HEK293 (cell line): ENCODE measurements around the gene ADK.
A peak's percentile ranks its signal among the peaks of the same experiment; 100 is the strongest.

Experiments
- CTCF ChIA-PET: fragments of 350-600 bp; formaldehyde crosslinking; extraction: SDS; loops from one replicate; lab custom pipeline; 2021; ENCODE audit warnings: antibody characterized with exemption; lab: Yijun Ruan, JAX
- POLR2A ChIA-PET: fragments of 300-600 bp; formaldehyde crosslinking; extraction: SDS; loops from one replicate; lab custom pipeline; 2020; ENCODE audit warnings: antibody characterized with exemption, inconsistent platforms; lab: Yijun Ruan, JAX
- H3K27ac ChIP-seq: fragments of 200-500 bp; sonication (Bioruptor generic); 2 replicates; pipeline ENCODE4 v1.5.1; 2014; ENCODE audit warnings: low read depth, low read length, control low read depth, inconsistent platforms; ENCODE audit errors: extremely low read depth
- H3K36me3 ChIP-seq, 2 experiments: fragments of 200-500 bp in 1 of 2; sonication (Bioruptor generic) in 1 of 2; 1 replicate in 1 of 2; 2 replicates in 1 of 2; pipeline ENCODE4 v1.5.1; 2014 to 2017; ENCODE audit warnings: inconsistent platforms in 2 of 2, low read length in 2 of 2; ENCODE audit not compliant: control insufficient read depth in 2 of 2, insufficient read depth in 1 of 2
- H3K4me1 ChIP-seq: fragments of 200-500 bp; sonication (Bioruptor generic); 2 replicates; pipeline ENCODE4 v1.5.1; 2014; ENCODE audit warnings: mild to moderate bottlenecking, low read length, inconsistent platforms; ENCODE audit not compliant: control insufficient read depth, insufficient read depth
- H3K4me3 ChIP-seq: 2 replicates; pipeline ENCODE4 v1.5.1; 2011; ENCODE audit warnings: low read depth, mild to moderate bottlenecking, control low read depth, low read length, moderate library complexity
- H3K9me3 ChIP-seq: fragments of 200-500 bp; sonication (Bioruptor generic); 2 replicates; pipeline ENCODE4 v1.5.1; 2014; ENCODE audit warnings: low read depth, low read length, inconsistent platforms; ENCODE audit not compliant: control insufficient read depth, insufficient read depth
- ATF2 ChIP-seq: fragments of 450-650 bp; formaldehyde crosslinking; IDR thresholded peaks from 2 replicates; pipeline ENCODE4 v1.5.1; 2016; ENCODE audit warnings: missing biosample characterization, missing genetic modification characterization, low read depth
- CTCF ChIP-seq: fragments of 450-650 bp; formaldehyde crosslinking; IDR thresholded peaks from 2 replicates; pipeline ENCODE4 v1.5.1; 2016; ENCODE audit warnings: missing biosample characterization, missing genetic modification characterization
- GFI1B ChIP-seq: fragments of 450-650 bp; formaldehyde crosslinking; IDR thresholded peaks from 2 replicates; pipeline ENCODE4 v1.5.1; 2016; ENCODE audit warnings: missing biosample characterization, missing genetic modification characterization
- HIC1 ChIP-seq: fragments of 450-650 bp; formaldehyde crosslinking; IDR thresholded peaks from 2 replicates; pipeline ENCODE4 v1.5.1; 2016; ENCODE audit warnings: missing biosample characterization, missing genetic modification characterization
- IKZF3 ChIP-seq: fragments of 450-650 bp; IDR thresholded peaks from 2 replicates; pipeline ENCODE4 v1.5.0; 2018; ENCODE audit warnings: missing biosample characterization, mild to moderate bottlenecking, missing genetic modification characterization, moderate library complexity
- KLF1 ChIP-seq: fragments of 450-650 bp; formaldehyde crosslinking; IDR thresholded peaks from 2 replicates; pipeline ENCODE4 v1.5.1; 2016; ENCODE audit warnings: missing biosample characterization, missing genetic modification characterization
- PRDM10 ChIP-seq: fragments of 450-650 bp; formaldehyde crosslinking; IDR thresholded peaks from 2 replicates; pipeline ENCODE4 v1.5.1; 2016; ENCODE audit warnings: missing biosample characterization, missing genetic modification characterization
- RBAK ChIP-seq: fragments of 450-650 bp; formaldehyde crosslinking; IDR thresholded peaks from 2 replicates; pipeline ENCODE4 v1.5.1; 2016; ENCODE audit warnings: missing biosample characterization, missing genetic modification characterization
- SALL2 ChIP-seq: fragments of 450-650 bp; formaldehyde crosslinking; IDR thresholded peaks from 2 replicates; pipeline ENCODE4 v1.5.0; 2017; ENCODE audit warnings: missing biosample characterization, mild to moderate bottlenecking, missing genetic modification characterization, borderline replicate concordance
- ZBTB20 ChIP-seq: fragments of 450-650 bp; formaldehyde crosslinking; IDR thresholded peaks from 2 replicates; pipeline ENCODE4 v1.5.1; 2016; ENCODE audit warnings: missing biosample characterization, missing genetic modification characterization
- ZNF114 ChIP-seq: fragments of 450-650 bp; formaldehyde crosslinking; IDR thresholded peaks from 2 replicates; pipeline ENCODE4 v1.5.0; 2017; ENCODE audit warnings: missing biosample characterization, missing genetic modification characterization
- ZNF19 ChIP-seq: fragments of 450-650 bp; formaldehyde crosslinking; IDR thresholded peaks from 2 replicates; pipeline ENCODE4; 2016; ENCODE audit warnings: missing biosample characterization, missing genetic modification characterization, low read depth
- ZNF202 ChIP-seq: fragments of 450-650 bp; formaldehyde crosslinking; IDR thresholded peaks from 2 replicates; pipeline ENCODE4 v1.5.1; 2016; ENCODE audit warnings: missing biosample characterization, missing genetic modification characterization, borderline replicate concordance
- ZNF214 ChIP-seq: fragments of 450-650 bp; formaldehyde crosslinking; IDR thresholded peaks from 2 replicates; pipeline ENCODE4 v1.5.1; 2017; ENCODE audit warnings: missing biosample characterization, mild to moderate bottlenecking, missing genetic modification characterization, borderline replicate concordance
- ZNF292 ChIP-seq: fragments of 450-650 bp; formaldehyde crosslinking; IDR thresholded peaks from 2 replicates; pipeline ENCODE4 v1.5.1; 2016; ENCODE audit warnings: low read depth, missing biosample characterization, missing genetic modification characterization, borderline replicate concordance
- ZNF391 ChIP-seq: fragments of 450-650 bp; formaldehyde crosslinking; IDR thresholded peaks from 2 replicates; pipeline ENCODE4 v1.5.1; 2016; ENCODE audit warnings: low read depth, missing biosample characterization, missing genetic modification characterization, borderline replicate concordance
- ZNF394 ChIP-seq: fragments of 450-650 bp; formaldehyde crosslinking; IDR thresholded peaks from 2 replicates; pipeline ENCODE4 v1.5.1; 2016; ENCODE audit warnings: missing biosample characterization, missing genetic modification characterization, mild to moderate bottlenecking, moderate library complexity, borderline replicate concordance
- ZNF530 ChIP-seq: fragments of 450-650 bp; formaldehyde crosslinking; IDR thresholded peaks from 2 replicates; pipeline ENCODE4 v1.5.1; 2016; ENCODE audit warnings: low read depth, missing biosample characterization, missing genetic modification characterization
- ZNF600 ChIP-seq: fragments of 450-650 bp; formaldehyde crosslinking; IDR thresholded peaks from 2 replicates; pipeline ENCODE4 v1.5.1; 2016; ENCODE audit warnings: missing biosample characterization, missing genetic modification characterization
- ZNF610 ChIP-seq: fragments of 450-650 bp; formaldehyde crosslinking; IDR thresholded peaks from 2 replicates; pipeline ENCODE4 v1.5.1; 2016; ENCODE audit warnings: missing biosample characterization, missing genetic modification characterization, borderline replicate concordance
- ZNF629 ChIP-seq: fragments of 450-650 bp; formaldehyde crosslinking; IDR thresholded peaks from 2 replicates; pipeline ENCODE4 v1.5.1; 2017; ENCODE audit warnings: missing biosample characterization, missing genetic modification characterization
- ZNF777 ChIP-seq: fragments of 450-650 bp; formaldehyde crosslinking; IDR thresholded peaks from 2 replicates; pipeline ENCODE4 v1.5.1; 2017; ENCODE audit warnings: missing biosample characterization, missing genetic modification characterization, borderline replicate concordance
- ZNF785 ChIP-seq: fragments of 450-650 bp; formaldehyde crosslinking; IDR thresholded peaks from 2 replicates; pipeline ENCODE4 v1.5.1; 2016; ENCODE audit warnings: missing biosample characterization, missing genetic modification characterization
- ZNF791 ChIP-seq: fragments of 450-650 bp; formaldehyde crosslinking; IDR thresholded peaks from 2 replicates; pipeline ENCODE4 v1.5.1; 2016; ENCODE audit warnings: missing biosample characterization, missing genetic modification characterization
- ZSCAN23 ChIP-seq: fragments of 450-650 bp; formaldehyde crosslinking; IDR thresholded peaks from 2 replicates; pipeline ENCODE4 v1.5.1; 2016; ENCODE audit warnings: missing biosample characterization, missing genetic modification characterization

ADK gene

GRCh38 chr10:74206746-74207145 lies 55.7 kb downstream of the ADK start (continued):
- TF ChIP-seq ZNF785 (no peak), ZNF394 (tag by site-specific recombination) (no peak), ZNF114 (tag by site-specific recombination) (no peak), ATF2 (tag by site-specific recombination) (peak; percentile 65; the same call in 1 of the 2 replicates), ZNF391 (tag by site-specific recombination) (no peak), ZSCAN23 (tag by site-specific recombination) (no peak), ZNF777 (tag by site-specific recombination) (no peak), ZNF292 (tag by site-specific recombination) (no peak), ZNF629 (tag by site-specific recombination) (peak; percentile 86), ZNF214 (tag by site-specific recombination) (no peak), ZBTB20 (tag by site-specific recombination) (no peak), ZNF791 (tag by site-specific recombination) (no peak), SALL2 (tag by site-specific recombination) (no peak), ZNF610 (tag by site-specific recombination) (no peak), CTCF (tag by site-specific recombination) (no peak), GFI1B (tag by site-specific recombination) (no peak), ZNF19 (tag by site-specific recombination) (no peak), RBAK (no peak), ZNF600 (tag by site-specific recombination) (peak; percentile 56; the same call in 1 of the 2 replicates)

- Histone ChIP-seq H3K4me3 (no peak overlapping the region), H3K27ac (no peak overlapping the region), H3K36me3 (peaks cover 3% of the 10 kb centered on the region in 2 experiments; a peak in 2 of 3 replicates), H3K4me1 (no peaks in the 10 kb centered on the region), H3K9me3 (no peaks in the 10 kb centered on the region)
- ChIA-PET CTCF (interaction anchor here (0.6 to 1.5 kb wide), 2 partner anchors 100 to 322 kb away, joined by 3 read pairs; no protein-coding TSS in a partner anchor), POLR2A (interaction anchor here (1.0 kb wide), 1 partner anchor 59 kb away, joined by 3 read pairs; no protein-coding TSS in a partner anchor)
- no peak for TF ChIP-seq PRDM10
- TF ChIP-seq HIC1 (tag by site-specific recombination): no peak
- TF ChIP-seq KLF1 (tag by site-specific recombination): peak; percentile 89
- TF ChIP-seq IKZF3 (tag by site-specific recombination): peak; percentile 12; the same call in 1 of the 2 replicates
- TF ChIP-seq ZNF202: no peak
- no peak for TF ChIP-seq ZNF530 (tag by site-specific recombination)
- no peak for TF ChIP-seq ZNF777 (tag by site-specific recombination)
Measured at GRCh38 chr10:74207691-74208480, 56.9 kb downstream of the ADK start.
